Neutrophil (primary cell): ENCODE data around the gene CSNK2B.

ENCODE experiments used
- H3K27ac ChIP-seq: fragments of 200-600 bp; sonication (generic); 2 replicates; pipeline ENCODE4 v1.5.1; 2016; ENCODE audit warnings: mild to moderate bottlenecking, moderate library complexity
- H3K27me3 ChIP-seq: fragments of 200-600 bp; sonication (generic); 2 replicates; pipeline ENCODE4 v1.6.0; 2016; ENCODE audit warnings: mild to moderate bottlenecking
- H3K36me3 ChIP-seq: fragments of 200-600 bp; sonication (generic); 2 replicates; pipeline ENCODE4 v1.5.1; 2017
- H3K4me1 ChIP-seq, 2 experiments: fragments of 200-600 bp in 1 of 2; sonication (generic) in 1 of 2; 1 replicate in 1 of 2; 2 replicates in 1 of 2; pipeline versions ENCODE4 v1.5.1 to v1.6.1; 2013 to 2016; ENCODE audit warnings: low read depth in 1 of 2, low read length in 1 of 2, mild to moderate bottlenecking in 1 of 2, moderate library complexity in 1 of 2; ENCODE audit not compliant: control insufficient read depth in 1 of 2, insufficient read depth in 1 of 2
- H3K4me3 ChIP-seq, 2 experiments: fragments of 200-600 bp in 1 of 2; sonication (generic) in 1 of 2; 1 replicate in 1 of 2; 2 replicates in 1 of 2; pipeline ENCODE4 v1.5.1; 2013 to 2016; ENCODE audit warnings: low read depth in 1 of 2, low read length in 1 of 2, mild to moderate bottlenecking in 1 of 2, moderate library complexity in 1 of 2
- H3K9me3 ChIP-seq: fragments of 200-600 bp; sonication (generic); 2 replicates; pipeline ENCODE4 v1.5.1; 2016
- TF ChIP-seq, protein P1 (sequence below): fragments of 200-600 bp; sonication (generic); IDR thresholded peaks from 2 replicates; pipeline ENCODE4 v1.5.1; 2016; ENCODE audit warnings: antibody characterized with exemption

The CSNK2B gene

DNA sequence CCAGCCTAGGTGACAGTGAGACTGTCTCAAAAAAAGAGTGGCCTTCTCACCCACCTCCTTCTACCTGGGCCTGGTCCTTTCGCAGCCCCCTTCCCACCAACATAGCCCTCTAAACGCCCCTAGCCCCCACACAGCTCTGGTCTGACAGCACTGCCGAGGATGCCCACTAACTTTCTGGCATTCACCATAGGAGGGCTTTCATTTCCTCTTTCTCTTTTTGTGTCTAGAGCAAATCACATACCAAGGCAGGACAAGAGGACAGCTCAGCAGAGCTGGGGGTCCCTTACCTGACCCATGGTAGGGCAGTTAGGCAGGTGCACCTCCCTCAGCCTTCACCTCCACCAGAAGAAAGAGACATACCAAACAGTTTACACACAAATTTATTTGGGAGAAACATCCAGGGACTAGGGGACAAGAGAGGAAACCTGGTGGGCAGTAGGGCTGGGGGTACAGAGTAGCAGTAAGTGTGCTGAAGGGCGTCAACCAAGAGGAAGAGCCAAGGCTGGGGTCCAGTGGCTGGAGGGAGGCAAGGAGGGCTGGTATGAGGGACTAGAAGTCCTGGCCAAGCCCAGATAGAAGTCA is 10.5 kb downstream of the CSNK2B start:
- Histone ChIP-seq H3K36me3 (peaks cover 32% of the 10 kb centered on the region), H3K4me3 (no peak overlapping the region), H3K4me1 (peaks cover 10 to 12% of the 10 kb centered on the region in 2 experiments), H3K9me3 (no peaks in the 10 kb centered on the region), H3K27me3 (peaks cover 2% of the 10 kb centered on the region), H3K27ac (no peak overlapping the region)
- TF ChIP-seq, protein P1, sequence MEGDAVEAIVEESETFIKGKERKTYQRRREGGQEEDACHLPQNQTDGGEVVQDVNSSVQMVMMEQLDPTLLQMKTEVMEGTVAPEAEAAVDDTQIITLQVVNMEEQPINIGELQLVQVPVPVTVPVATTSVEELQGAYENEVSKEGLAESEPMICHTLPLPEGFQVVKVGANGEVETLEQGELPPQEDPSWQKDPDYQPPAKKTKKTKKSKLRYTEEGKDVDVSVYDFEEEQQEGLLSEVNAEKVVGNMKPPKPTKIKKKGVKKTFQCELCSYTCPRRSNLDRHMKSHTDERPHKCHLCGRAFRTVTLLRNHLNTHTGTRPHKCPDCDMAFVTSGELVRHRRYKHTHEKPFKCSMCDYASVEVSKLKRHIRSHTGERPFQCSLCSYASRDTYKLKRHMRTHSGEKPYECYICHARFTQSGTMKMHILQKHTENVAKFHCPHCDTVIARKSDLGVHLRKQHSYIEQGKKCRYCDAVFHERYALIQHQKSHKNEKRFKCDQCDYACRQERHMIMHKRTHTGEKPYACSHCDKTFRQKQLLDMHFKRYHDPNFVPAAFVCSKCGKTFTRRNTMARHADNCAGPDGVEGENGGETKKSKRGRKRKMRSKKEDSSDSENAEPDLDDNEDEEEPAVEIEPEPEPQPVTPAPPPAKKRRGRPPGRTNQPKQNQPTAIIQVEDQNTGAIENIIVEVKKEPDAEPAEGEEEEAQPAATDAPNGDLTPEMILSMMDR: no peak

DNA sequence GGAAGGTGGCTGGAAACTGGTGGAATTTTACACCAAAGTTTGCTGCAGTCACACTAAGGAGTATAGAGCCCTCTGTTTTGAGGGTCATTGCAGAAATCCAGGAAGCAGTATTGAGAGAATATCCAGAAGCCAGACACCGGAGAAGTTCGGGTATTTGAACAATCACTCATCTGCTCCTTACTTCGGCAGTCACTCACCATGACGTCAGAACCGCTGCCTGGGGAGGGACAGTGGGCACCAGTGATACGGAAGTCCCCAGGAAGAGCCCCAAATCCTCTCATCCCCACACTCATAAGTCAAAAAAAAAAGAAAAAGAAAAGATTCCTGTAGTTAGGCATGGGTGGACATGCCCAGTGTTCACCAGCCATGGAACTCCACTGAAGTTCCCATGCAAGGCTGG is 11.0 kb downstream of the CSNK2B start:
- H3K27ac ChIP-seq: no peak overlapping the region
- H3K27me3 ChIP-seq: peaks cover 7% of the 10 kb centered on the region
- H3K9me3 ChIP-seq: no peaks in the 10 kb centered on the region
- H3K4me1 ChIP-seq: peaks cover 13 to 16% of the 10 kb centered on the region in 2 experiments
- H3K36me3 ChIP-seq: peaks cover 27% of the 10 kb centered on the region
- TF ChIP-seq, protein P1: no peak
- no peak overlapping the region for H3K4me3 ChIP-seq

DNA sequence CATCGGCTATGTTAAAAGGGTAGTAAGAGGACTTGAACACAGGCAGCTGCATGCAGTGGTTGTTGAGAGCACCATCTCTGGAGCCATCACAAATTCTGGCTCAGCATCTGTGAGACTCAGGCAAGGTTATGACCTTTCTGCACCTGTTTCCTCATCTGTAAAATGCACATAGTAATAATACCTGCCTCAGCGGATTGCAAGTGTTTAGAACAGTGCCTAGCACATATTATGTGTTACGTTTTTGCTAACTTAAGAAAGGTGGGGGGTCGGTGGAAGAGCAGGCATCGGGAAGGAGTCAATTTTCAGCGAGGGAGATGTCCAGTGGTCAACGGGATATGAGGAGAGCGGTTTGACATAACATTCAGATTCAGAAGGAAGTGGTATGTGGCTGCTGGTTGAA is 12.1 kb downstream of the CSNK2B start:
- no peak overlapping the region for H3K4me3 ChIP-seq
- H3K4me1 ChIP-seq: peaks cover 16% of the 10 kb centered on the region in 2 experiments
- peaks cover 15% of the 10 kb centered on the region for H3K27me3 ChIP-seq
- TF ChIP-seq, protein P1: no peak
- peaks cover 19% of the 10 kb centered on the region for H3K36me3 ChIP-seq
- H3K27ac ChIP-seq: no peak overlapping the region
- no peaks in the 10 kb centered on the region for H3K9me3 ChIP-seq

DNA sequence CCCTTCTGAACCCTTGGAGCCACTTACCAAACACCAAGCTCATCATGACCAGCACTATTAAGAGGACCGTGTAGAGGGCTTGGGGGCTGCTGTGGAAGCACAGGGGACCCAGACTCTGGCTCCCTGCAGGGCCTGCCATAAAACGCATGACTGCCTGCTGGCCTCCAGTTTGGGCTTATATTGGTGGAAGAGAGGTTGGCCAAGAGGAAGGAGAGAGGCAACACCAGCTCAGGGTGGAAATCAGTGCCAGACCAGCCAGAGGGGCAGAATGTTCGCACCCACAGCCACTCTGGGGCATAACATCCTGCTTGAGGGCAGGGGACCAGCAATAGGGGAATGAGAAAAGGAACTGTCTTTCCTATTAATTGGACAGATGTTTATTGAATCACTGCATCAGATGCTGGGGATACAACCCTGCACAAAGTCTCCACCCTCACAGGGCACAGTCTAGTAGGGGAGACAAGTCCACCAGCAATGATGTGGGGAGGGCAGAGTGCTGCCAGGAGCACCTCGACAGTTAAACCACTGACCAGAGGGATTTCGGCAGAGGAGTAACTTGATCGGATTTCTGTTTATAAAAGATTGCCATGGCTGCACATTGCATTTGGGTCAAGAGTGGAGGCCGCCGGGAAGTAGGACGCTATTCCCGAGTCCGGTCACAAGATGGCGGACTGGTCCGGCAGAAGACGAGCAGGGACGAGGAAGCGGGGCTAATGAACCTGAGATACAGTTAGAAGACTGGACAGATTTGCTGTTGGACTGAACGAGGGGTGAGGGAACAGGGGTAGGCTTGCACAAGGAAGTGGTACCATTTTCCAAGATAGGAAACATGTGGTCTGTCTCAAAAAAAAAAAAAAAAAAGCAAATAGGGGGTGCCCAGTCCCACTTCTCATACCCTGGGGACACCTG is 14.6 kb downstream of the CSNK2B start, which contains the start of gene LY6G5C:
TSS of gene LY6G5C (minus strand) at position 842 of the 909 bp plus-strand sequence. CDS start at position 148, 694 bp downstream.
- Histone ChIP-seq H3K4me1 (peaks cover 16 to 20% of the 10 kb centered on the region in 2 experiments), H3K9me3 (no peaks in the 10 kb centered on the region), H3K27ac (peak within 1 kb of the TSS; percentile 40), H3K27me3 (peaks cover 19% of the 10 kb centered on the region), H3K36me3 (peaks cover 27% of the 10 kb centered on the region), H3K4me3 (peak within 1 kb of the TSS; percentile 65 to 72)
- TF ChIP-seq, protein P1: peak; percentile 79

DNA sequence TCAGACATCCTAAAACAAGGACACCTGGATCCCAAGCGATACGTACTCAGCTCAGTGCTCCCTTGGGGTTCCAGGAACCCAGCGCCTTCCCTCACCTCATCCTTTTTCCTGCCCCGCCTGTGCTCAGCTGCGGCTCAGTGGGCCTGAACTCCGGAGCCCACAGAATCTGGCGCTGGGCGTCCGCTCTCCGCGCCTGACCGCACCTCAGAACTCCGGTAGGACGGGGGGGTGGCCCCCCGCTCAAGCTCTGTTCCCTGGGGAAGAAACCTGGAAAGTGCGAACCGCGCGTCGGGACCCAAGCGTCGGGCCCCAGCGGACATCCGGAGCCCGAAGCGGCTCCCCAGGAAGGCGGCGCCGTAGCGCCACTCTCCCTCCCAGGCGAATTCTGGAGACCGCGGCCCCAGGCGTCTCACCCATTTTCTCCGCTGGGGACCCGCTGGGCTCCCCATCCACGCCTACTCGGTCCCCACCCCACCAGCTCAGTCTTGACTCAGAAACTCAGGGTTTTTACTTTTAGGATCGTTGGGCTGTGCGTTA is 15.3 kb downstream of the CSNK2B start:
- H3K9me3 ChIP-seq: no peaks in the 10 kb centered on the region
- peaks cover 19% of the 10 kb centered on the region for H3K27me3 ChIP-seq
- peak overlapping the region; percentile 40 for H3K27ac ChIP-seq
- peak overlapping the region; percentile 65 to 72 for H3K4me3 ChIP-seq
- TF ChIP-seq, protein P1: no peak
- H3K36me3 ChIP-seq: peaks cover 32% of the 10 kb centered on the region
- peaks cover 16 to 20% of the 10 kb centered on the region in 2 experiments for H3K4me1 ChIP-seq
